ELF-1 (cell line): ENCODE measurements around the gene RIC8B.
A peak's percentile ranks its signal among the peaks of the same experiment; 100 is the strongest.
"Not testable (repeated sequence)": the region's sequence is repeated elsewhere in the genome, so short reads cannot be mapped to it uniquely, and the experiment has no call there.

Experiments used
- DNase-seq: peaks from one replicate; pipeline ENCODE4 v3.0.0-alpha.2; 2016; ENCODE audit warnings: low read depth, low spot score

The RIC8B gene

GRCh38 chr12:106901276-106901675, 126.8 kb downstream of the RIC8B start:
- no peak for DNase-seq

DNA sequence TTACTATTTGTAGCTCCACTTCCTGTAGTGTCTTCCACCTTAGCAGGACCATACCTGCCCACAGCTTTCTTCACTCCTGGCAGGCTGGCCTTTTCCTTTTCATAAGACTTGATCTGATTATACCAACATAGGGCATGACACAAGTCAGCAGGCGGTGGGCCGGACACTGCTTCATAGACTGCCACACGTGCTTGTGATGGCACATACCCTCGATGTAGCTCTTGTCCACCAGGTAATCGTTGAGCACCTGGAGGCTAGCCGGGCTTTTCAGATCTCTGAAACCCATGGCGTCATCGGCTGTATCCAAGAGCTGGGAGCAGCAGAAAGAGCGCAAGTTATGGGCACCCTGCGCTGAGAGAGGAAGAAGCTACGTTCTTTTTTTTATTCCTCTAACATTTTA, 127.6 kb downstream of the RIC8B start:
- no peak for DNase-seq

DNA sequence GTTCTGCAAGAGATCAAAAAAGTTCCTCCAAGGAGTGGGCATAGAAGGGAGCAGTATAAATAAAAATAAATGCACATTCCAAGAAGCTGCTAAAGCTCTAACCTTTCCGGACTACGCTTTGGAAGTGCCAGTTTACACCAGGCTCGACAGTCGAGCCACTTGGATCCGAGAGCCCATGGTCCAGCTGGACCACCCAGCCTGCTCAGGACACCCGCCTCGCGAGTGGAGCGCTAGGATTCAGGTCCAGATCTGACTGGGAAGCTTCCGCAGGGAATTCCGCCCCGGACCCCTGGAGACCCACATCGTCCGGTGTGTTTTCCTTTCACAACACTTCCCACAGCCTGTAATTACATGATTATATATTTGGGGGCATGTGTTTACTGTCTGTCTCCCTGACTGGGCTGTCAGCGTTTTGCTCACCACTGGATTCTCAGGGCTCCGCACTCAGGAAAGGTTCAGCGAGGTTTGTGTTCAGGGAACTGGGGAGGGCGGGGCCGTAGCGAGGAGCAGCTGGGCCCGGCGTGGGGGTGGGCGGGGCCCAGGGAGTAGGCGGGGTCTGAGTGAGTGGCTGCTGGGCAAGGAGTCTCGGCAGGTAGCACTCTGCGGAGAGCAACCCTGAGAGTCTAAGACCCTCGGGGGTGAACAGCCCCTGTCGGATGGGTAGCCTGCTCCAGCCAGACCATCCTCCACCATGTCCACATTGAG, 128.9 kb downstream of the RIC8B start:
- peak; percentile 73 for DNase-seq

GRCh38 chr12:106906715-106907114, 132.2 kb downstream of the RIC8B start:
- DNase-seq, result no peak

- DNase-seq, result no peak
Measured at GRCh38 chr12:106907411-106907810, 132.9 kb downstream of the RIC8B start.

DNA sequence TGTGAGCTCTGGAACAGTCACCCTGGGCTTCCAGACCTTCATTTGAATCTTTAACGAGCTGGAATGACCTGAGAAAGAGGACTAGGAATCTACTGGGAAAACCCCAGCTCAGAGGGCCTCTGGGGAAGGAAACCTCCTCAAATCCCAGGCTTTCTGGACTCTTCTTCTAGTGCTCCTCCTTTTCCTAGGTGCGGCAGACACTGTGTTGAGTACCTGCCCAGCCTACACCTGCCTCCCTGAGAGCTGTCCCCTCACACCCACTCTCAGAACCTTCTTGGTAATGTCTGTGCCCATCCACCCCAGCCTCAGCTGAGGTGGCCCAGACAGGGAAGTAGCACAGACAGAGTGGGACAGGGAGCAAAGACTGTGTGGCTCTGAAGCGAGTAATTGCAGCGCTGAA, 133.4 kb downstream of the RIC8B start:
- no peak for DNase-seq

GRCh38 chr12:106908561-106908960, 134.1 kb downstream of the RIC8B start:
- DNase-seq, result no peak

DNA sequence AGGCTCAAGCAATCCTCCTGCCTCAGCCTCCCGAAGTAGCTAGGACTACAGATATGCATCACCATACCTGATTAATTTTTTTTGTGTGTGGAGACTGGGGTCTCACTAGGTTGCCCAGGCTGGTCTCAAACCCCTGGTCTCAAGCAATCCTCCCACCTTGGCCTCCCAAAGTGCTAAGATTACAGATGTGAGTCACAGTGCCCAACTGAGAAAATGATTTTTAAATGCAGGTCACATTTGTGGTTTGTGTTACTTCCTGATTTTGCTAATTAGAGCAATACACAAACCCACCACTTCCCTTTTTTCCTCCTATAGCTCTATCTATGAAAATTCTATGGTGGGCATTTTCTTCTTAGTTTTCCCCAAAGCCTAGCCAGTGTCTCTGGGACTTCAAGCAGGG, 135.7 kb downstream of the RIC8B start:
- no peak for DNase-seq

- DNase-seq, result no peak
Measured at GRCh38 chr12:106911581-106911980, 137.1 kb downstream of the RIC8B start.

GRCh38 chr12:106913456-106913855, 139.0 kb downstream of the RIC8B start:
- DNase-seq, result no peak

DNA sequence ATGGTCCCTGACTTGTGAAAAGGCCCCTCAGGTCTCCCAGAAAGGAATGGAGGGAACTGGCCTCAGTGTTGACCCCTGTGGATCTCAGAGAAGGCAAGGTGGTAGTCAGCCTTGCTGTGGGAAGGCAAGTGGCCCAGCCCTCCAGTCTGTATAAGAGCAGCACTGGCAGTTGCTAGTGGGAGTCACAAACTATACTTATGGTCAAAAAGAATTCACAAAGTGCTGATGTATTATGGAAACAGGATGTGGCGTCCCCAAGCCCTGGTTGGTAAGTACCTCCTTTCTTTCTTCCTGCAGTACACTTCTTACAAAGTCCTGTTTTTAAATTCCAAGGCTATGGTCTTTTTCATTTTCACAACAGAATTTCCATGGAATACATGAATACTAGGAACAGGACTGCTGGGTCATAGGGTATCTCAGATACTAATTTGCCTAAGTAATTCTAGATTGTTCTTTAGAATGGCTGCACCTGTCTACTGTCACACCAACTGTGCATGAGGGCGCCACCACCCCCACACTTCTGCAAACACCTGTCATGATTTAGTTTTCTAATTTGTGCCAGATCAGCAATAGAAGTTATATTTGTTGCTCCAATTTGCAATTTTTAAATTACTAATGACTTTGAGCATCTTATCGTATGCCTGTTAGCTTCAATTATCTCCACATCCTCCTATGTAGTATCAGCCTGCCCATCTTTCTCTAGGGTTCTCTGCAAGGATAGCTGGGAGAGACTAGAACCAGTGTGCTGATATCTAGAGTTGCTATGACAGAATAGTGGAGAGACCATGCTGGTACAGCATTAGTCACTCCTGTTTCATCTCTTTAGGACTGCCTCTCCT, 140.5 kb downstream of the RIC8B start:
- DNase-seq, result no peak

DNA sequence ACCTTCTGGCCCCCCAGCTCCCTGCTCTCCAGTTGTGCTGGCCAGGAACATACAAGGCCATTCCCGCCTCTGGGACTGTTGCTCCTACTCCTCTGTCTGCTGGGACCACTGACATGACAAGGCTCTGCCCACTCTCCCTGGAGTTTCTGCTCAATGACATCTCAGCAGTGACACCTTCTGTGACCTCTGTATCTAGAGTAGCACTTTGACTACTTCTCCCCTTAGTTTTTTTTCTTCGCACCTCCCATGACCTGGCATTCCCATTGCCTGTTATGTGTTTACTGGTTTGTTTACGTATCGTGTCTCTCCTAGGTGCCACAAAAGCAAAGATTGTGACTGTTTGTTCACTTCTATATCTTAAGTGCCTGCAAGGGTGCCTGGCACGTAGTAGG, 141.1 kb downstream of the RIC8B start:
- no peak for DNase-seq

GRCh38 chr12:106917503-106917902, 143.0 kb downstream of the RIC8B start:
- no peak for DNase-seq

GRCh38 chr12:106918746-106919145, 144.3 kb downstream of the RIC8B start:
- peak; percentile 41 for DNase-seq

GRCh38 chr12:106919910-106920544, 145.5 kb downstream of the RIC8B start:
- no peak for DNase-seq

- not testable (repeated sequence) for DNase-seq
Measured at GRCh38 chr12:106921976-106922375, 147.5 kb downstream of the RIC8B start.

- DNase-seq, result not testable (repeated sequence)
Measured at GRCh38 chr12:106923594-106923993, 149.1 kb downstream of the RIC8B start.

- DNase-seq, result no peak
Measured at GRCh38 chr12:106924268-106924861, 149.9 kb downstream of the RIC8B start.

- no peak for DNase-seq
Measured at GRCh38 chr12:106926657-106927056, 152.2 kb downstream of the RIC8B start.

- DNase-seq, result no peak
Measured at GRCh38 chr12:106934277-106934676, 159.8 kb downstream of the RIC8B start.
